HCT116 (cell line): ENCODE data around the gene ZKSCAN7. TPM values are rescaled to one million over a fixed set of nuclear protein-coding genes. Genes with fewer than 3 reads are reported as not detected.

Experiments
- ATAC-seq: fragments of 200-7000 bp; cut with Tn5 transposase; 2 replicates; pipeline ENCODE4 v1.9.1; 2020; ENCODE audit warnings: mild to moderate bottlenecking, moderate library complexity
- BruUV-seq: library from RNA; stranded (reverse); fragments of 400-500 nt; replicated peaks from 2 replicates; lab custom pipeline; 2021; lab: Mats Ljungman, UMichigan
- CTCF ChIA-PET: fragments of 300-600 bp; sonication (Branson Sonifier 250); formaldehyde crosslinking; loops from one replicate; lab custom pipeline; 2021; ENCODE audit warnings: antibody characterized with exemption; lab: Charles Lee
- POLR2A ChIA-PET: fragments of 300-600, 350-600 bp; sonication (Branson Sonifier 250); formaldehyde crosslinking; loops from one replicate; lab custom pipeline; 2021; ENCODE audit warnings: antibody characterized with exemption; lab: Charles Lee
- RAD21 ChIA-PET, 2 experiments: fragments of 300-600 bp; sonication (Branson Sonifier 250); formaldehyde crosslinking; loops; one replicate each; lab custom pipeline; 2023; ENCODE audit warnings: low total read pairs in 2 of 2; ENCODE audit not compliant: uncharacterized antibody in 2 of 2, unreplicated experiment in 2 of 2, low non-redundant PET in 1 of 2; lab: Charles Lee
- DNase-seq: peaks from one replicate; pipeline ENCODE4 v3.0.0-alpha.2; 2010; ENCODE audit warnings: low read depth, low spot score
- H2AFZ ChIP-seq: fragments of 200-600 bp; shearing (Covaris generic), sonication (generic); 2 replicates; pipeline ENCODE4 v1.6.1; 2017; ENCODE audit warnings: low read depth, mixed run types, mixed read lengths, antibody characterized with exemption, low read length; ENCODE audit not compliant: poor library complexity, severe bottlenecking
- H3K27ac ChIP-seq: 2 replicates; pipeline ENCODE4 v1.5.1; 2012; ENCODE audit warnings: low read depth, low read length
- H3K27me3 ChIP-seq: fragments of 200-600 bp; sonication (generic); 2 replicates; pipeline ENCODE4 v1.6.1; 2016; ENCODE audit warnings: mixed run types, low read length, mixed read lengths; ENCODE audit not compliant: insufficient read depth
- H3K36me3 ChIP-seq, 2 experiments: fragments of 200-500 bp in 1 of 2; fragments of 200-600 bp in 1 of 2; sonication (Bioruptor generic) in 1 of 2; sonication (generic) in 1 of 2; 2 replicates each; pipeline versions ENCODE4 v1.5.1 to v1.6.1; 2014 to 2016; ENCODE audit warnings: low read length in 2 of 2, inconsistent platforms in 1 of 2, mixed read lengths in 1 of 2, mixed run types in 1 of 2; ENCODE audit not compliant: insufficient read depth in 2 of 2, control insufficient read depth in 1 of 2
- H3K4me1 ChIP-seq, 2 experiments: fragments of 200-600 bp in 1 of 2; sonication (generic) in 1 of 2; 2 replicates each; pipeline versions ENCODE4 v1.5.1 to v1.6.1; 2012 to 2017; ENCODE audit warnings: low read length in 2 of 2, inconsistent platforms in 1 of 2, mild to moderate bottlenecking in 1 of 2, mixed read lengths in 1 of 2, mixed run types in 1 of 2, moderate library complexity in 1 of 2; ENCODE audit not compliant: insufficient read depth in 2 of 2, control insufficient read depth in 1 of 2
- H3K4me2 ChIP-seq: fragments of 200-600 bp; sonication (generic); 2 replicates; pipeline ENCODE4 v1.6.1; 2017; ENCODE audit warnings: mixed run types, low read length, mixed read lengths
- H3K4me3 ChIP-seq, 2 experiments: fragments of 200-600 bp in 1 of 2; sonication (generic) in 1 of 2; replicated peaks in 1 of 2; 2 replicates each; pipeline ENCODE4 v1.5.1; 2011 to 2016; ENCODE audit warnings: low read length in 2 of 2, control low read depth in 1 of 2, low read depth in 1 of 2, mild to moderate bottlenecking in 1 of 2, mixed read lengths in 1 of 2, mixed run types in 1 of 2
- H3K79me2 ChIP-seq: fragments of 200-600 bp; sonication (generic); 2 replicates; pipeline ENCODE4 v1.6.1; 2017; ENCODE audit warnings: mild to moderate bottlenecking, mixed run types, low read length, moderate library complexity, mixed read lengths; ENCODE audit not compliant: insufficient read depth
- H3K9ac ChIP-seq: fragments of 200-600 bp; sonication (generic); 2 replicates; pipeline ENCODE4 v1.6.1; 2016; ENCODE audit warnings: low read length, mixed read lengths
- H3K9me2 ChIP-seq: fragments of 200-600 bp; sonication (generic), shearing (Covaris generic); 2 replicates; pipeline ENCODE4 v1.6.1; 2017; ENCODE audit warnings: mixed run types, mild to moderate bottlenecking, moderate library complexity; ENCODE audit not compliant: insufficient read depth
- H3K9me3 ChIP-seq, 2 experiments: fragments of 200-500 bp in 1 of 2; fragments of 200-600 bp in 1 of 2; sonication (Bioruptor generic) in 1 of 2; sonication (generic) in 1 of 2; 2 replicates each; pipeline ENCODE4 v1.6.1; 2014 to 2017; ENCODE audit warnings: low read length in 2 of 2, mixed read lengths in 2 of 2, inconsistent platforms in 1 of 2, low read depth in 1 of 2, mild to moderate bottlenecking in 1 of 2, mixed run types in 1 of 2, moderate library complexity in 1 of 2; ENCODE audit not compliant: control insufficient read depth in 1 of 2, insufficient read depth in 1 of 2
- H4K20me1 ChIP-seq: fragments of 200-600 bp; sonication (generic), shearing (Covaris generic); 2 replicates; pipeline ENCODE4 v1.6.1; 2017; ENCODE audit warnings: mixed run types, mild to moderate bottlenecking, moderate library complexity; ENCODE audit not compliant: insufficient read depth
- ATF3 ChIP-seq: IDR thresholded peaks from 2 replicates; pipeline ENCODE4 v1.6.1; 2012
- CEBPB ChIP-seq: IDR thresholded peaks from 2 replicates; pipeline ENCODE4 v1.6.1; 2012; ENCODE audit warnings: low read depth
- CTCF ChIP-seq, 3 experiments: fragments of 200-600 bp in 1 of 3; sonication (generic) in 1 of 3; IDR thresholded peaks in 2 of 3; conservative IDR thresholded peaks in 1 of 3; 2 replicates each; pipeline ENCODE4 v1.5.1; 2012 to 2017; ENCODE audit warnings: low read depth in 2 of 3, low read length in 2 of 3, antibody characterized with exemption in 1 of 3, borderline replicate concordance in 1 of 3, control low read depth in 1 of 3, mild to moderate bottlenecking in 1 of 3, mixed read lengths in 1 of 3, mixed run types in 1 of 3, moderate library complexity in 1 of 3; ENCODE audit not compliant: insufficient read depth in 1 of 3
- ELF1 ChIP-seq: IDR thresholded peaks from 2 replicates; pipeline ENCODE4 v1.6.1; 2012; ENCODE audit warnings: low read depth, borderline replicate concordance
- FOSL1 ChIP-seq: IDR thresholded peaks from 2 replicates; pipeline ENCODE4 v1.6.1; 2012; ENCODE audit warnings: low read depth
- JUND ChIP-seq: IDR thresholded peaks from 2 replicates; pipeline ENCODE4 v1.6.1; 2012
- MAX ChIP-seq: IDR thresholded peaks from 2 replicates; pipeline ENCODE4 v1.6.1; 2012
- POLR2A ChIP-seq: IDR thresholded peaks from 2 replicates; pipeline ENCODE4 v1.7.0; 2011; ENCODE audit warnings: borderline replicate concordance; ENCODE audit not compliant: insufficient read depth, insufficient read length; ENCODE audit errors: extremely low read depth
- POLR2AphosphoS5 ChIP-seq: IDR thresholded peaks from 2 replicates; pipeline ENCODE4 v1.6.1; 2011; ENCODE audit warnings: mild to moderate bottlenecking, low read depth, low read length, moderate library complexity
- REST ChIP-seq: IDR thresholded peaks from 2 replicates; pipeline ENCODE4 v1.6.1; 2012; ENCODE audit warnings: low read depth
- ZBTB33 ChIP-seq: IDR thresholded peaks from 2 replicates; pipeline ENCODE4 v1.6.1; 2011; ENCODE audit warnings: mild to moderate bottlenecking, low read length, moderate library complexity; ENCODE audit not compliant: insufficient replicate concordance; ENCODE audit errors: extremely low read depth
- ZFX ChIP-seq: fragments of 450-650 bp; IDR thresholded peaks from 2 replicates; pipeline ENCODE4 v1.6.1; 2017
- intact Hi-C: fragments of 100-400 bp; cut with micrococcal nuclease; formaldehyde crosslinking; loops from 2 replicates; pipeline ENCODE4 v1.10.0; 2022
- total RNA-seq: library from RNA; stranded (reverse); gene quantifications from one replicate; pipeline ENCODE4 v1.2.1, GENCODE V29; 2021; ENCODE audit not compliant: unreplicated experiment

ZKSCAN7 gene
- total RNA-seq, 1 experiment from 2014 or later: not detected

- no peak for ATAC-seq
- H3K4me3 ChIP-seq: no peak overlapping the region
- CTCF ChIA-PET: no interaction called here
- H3K4me1 ChIP-seq: peaks cover 6 to 17% of the 10 kb centered on the region in 2 experiments; a peak in 3 of 4 replicates
- no peak for DNase-seq
- no peak overlapping the region for H3K27ac ChIP-seq
- intact Hi-C loops: no loop called here
- no peak for TF ChIP-seq ZFX
- no peak for TF ChIP-seq ZBTB33
- TF ChIP-seq CTCF (IDR thresholded peaks at IDR 0.05 in 2 of 3, conservative IDR thresholded peaks at IDR 0.05 in 1 of 3; ENCODE audit: borderline replicate concordance in 1 of 3, insufficient read depth in 1 of 3, low read depth in 2 of 3, low read length in 2 of 3): no peak
- TF ChIP-seq MAX: no peak
- no peak for TF ChIP-seq ELF1
- TF ChIP-seq ATF3: no peak
- TF ChIP-seq REST: no peak
- no peak for TF ChIP-seq POLR2A
- TF ChIP-seq POLR2AphosphoS5: no peak
- no peak for TF ChIP-seq CEBPB
- no peak for TF ChIP-seq FOSL1
- no peak for TF ChIP-seq JUND
- TF ChIP-seq, all 23 proteins: peak for 0
- ChIA-PET POLR2A (no interaction called here), RAD21 (no interaction called here)
- peaks cover 70% of the 10 kb centered on the region for H3K79me2 ChIP-seq
- H3K27me3 ChIP-seq: no peaks in the 10 kb centered on the region
- H3K9me3 ChIP-seq: peaks cover 0 to 6% of the 10 kb centered on the region in 2 experiments; a peak in 1 of 4 replicates
- H3K36me3 ChIP-seq: peaks cover 0 to 11% of the 10 kb centered on the region in 2 experiments; a peak in 2 of 4 replicates
- H3K4me2 ChIP-seq: no peak overlapping the region
- no peak overlapping the region for H3K9ac ChIP-seq
- no peak overlapping the region for H2AFZ ChIP-seq
- H4K20me1 ChIP-seq: no peaks in the 10 kb centered on the region
- no TSS peak for BruUV-seq
- 0 out of 2 replicates have a peak, but pooled peaks cover 3% of the 10 kb centered on the region for H3K9me2 ChIP-seq
Observed at GRCh38 chr3:44506961-44507360, 48.0 kb upstream of the ZKSCAN7 start.
